CD14-positive monocyte (primary cell): ENCODE data around the gene KCNIP3. TPM values are rescaled to one million over a fixed set of nuclear protein-coding genes. Genes with fewer than 3 reads are reported as not detected.

Source experiments
- DNase-seq, 3 donors: peaks; one replicate each; pipeline ENCODE4 v3.0.0-alpha.2; 2011 to 2022
- H2AFZ ChIP-seq: 2 replicates; pipeline ENCODE4 v1.6.0; 2012; ENCODE audit warnings: mild to moderate bottlenecking, low read depth, low read length, inconsistent platforms; ENCODE audit not compliant: insufficient read depth, poor library complexity, severe bottlenecking
- H3K27ac ChIP-seq, 2 donors: 1 replicate in 1 of 2; 2 replicates in 1 of 2; pipeline ENCODE4 v1.5.1; 2012 to 2013; ENCODE audit warnings: low read length in 2 of 2, control low read depth in 1 of 2, inconsistent platforms in 1 of 2, low read depth in 1 of 2, mild to moderate bottlenecking in 1 of 2
- H3K27me3 ChIP-seq, 2 donors: one replicate each; pipeline versions ENCODE4 v1.6.0 to v1.6.1; 2011 to 2013; ENCODE audit warnings: low read length in 2 of 2; ENCODE audit not compliant: control insufficient read depth in 2 of 2, insufficient read depth in 2 of 2
- H3K36me3 ChIP-seq, 2 donors: replicated peaks in 1 of 2; 1 replicate in 1 of 2; 2 replicates in 1 of 2; pipeline versions ENCODE4 v1.5.1 to v1.6.1; 2012 to 2013; ENCODE audit warnings: low read length in 2 of 2, control low read depth in 1 of 2, inconsistent platforms in 1 of 2, mild to moderate bottlenecking in 1 of 2; ENCODE audit not compliant: insufficient read depth in 2 of 2, control insufficient read depth in 1 of 2
- H3K4me1 ChIP-seq, 2 donors: 1 replicate in 1 of 2; 2 replicates in 1 of 2; pipeline versions ENCODE4 v1.5.1 to v1.6.1; 2012 to 2013; ENCODE audit warnings: low read length in 2 of 2, control low read depth in 1 of 2, inconsistent platforms in 1 of 2, mild to moderate bottlenecking in 1 of 2, moderate library complexity in 1 of 2; ENCODE audit not compliant: insufficient read depth in 2 of 2, control insufficient read depth in 1 of 2
- H3K4me2 ChIP-seq: replicated peaks from 2 replicates; pipeline ENCODE3; 2012; ENCODE audit warnings: low read length, moderate library complexity, mild to moderate bottlenecking; ENCODE audit not compliant: poor library complexity, severe bottlenecking; ENCODE audit errors: extremely low read depth
- H3K4me3 ChIP-seq, 3 experiments: fragments of 200-600 bp in 1 of 3; sonication (generic) in 1 of 3; replicated peaks in 1 of 3; 1 replicate in 2 of 3; 2 replicates in 1 of 3; pipeline ENCODE4 v1.5.1; 2011 to 2013; ENCODE audit warnings: low read length in 3 of 3, mild to moderate bottlenecking in 3 of 3, control low read depth in 2 of 3, low read depth in 2 of 3, inconsistent platforms in 1 of 3, moderate library complexity in 1 of 3
- H3K79me2 ChIP-seq: 2 replicates; pipeline ENCODE4 v1.6.0; 2012; ENCODE audit warnings: mild to moderate bottlenecking, control low read depth, inconsistent platforms, low read length, moderate library complexity; ENCODE audit not compliant: insufficient read depth
- H3K9ac ChIP-seq: 2 replicates; pipeline ENCODE4 v1.6.0; 2017; ENCODE audit warnings: low read length, mild to moderate bottlenecking; ENCODE audit not compliant: insufficient read depth, poor library complexity, severe bottlenecking
- H3K9me3 ChIP-seq, 2 donors: replicated peaks in 1 of 2; 1 replicate in 1 of 2; 2 replicates in 1 of 2; pipeline versions ENCODE4 v1.5.1 to v1.6.1; 2012 to 2013; ENCODE audit warnings: low read length in 2 of 2, control low read depth in 1 of 2; ENCODE audit not compliant: control insufficient read depth in 1 of 2, insufficient read depth in 1 of 2
- H4K20me1 ChIP-seq: 2 replicates; pipeline ENCODE4 v1.6.0; 2012; ENCODE audit warnings: mild to moderate bottlenecking, low read length, control low read depth, moderate library complexity; ENCODE audit not compliant: insufficient read depth
- H3K27ac Mint-ChIP-seq, 7 donors: one replicate each; pipeline ENCODE4 v1.8.0; 2020; ENCODE audit warnings: mild to moderate bottlenecking in 7 of 7, mixed read lengths in 7 of 7, moderate library complexity in 6 of 7, inconsistent platforms in 2 of 7
- H3K27me3 Mint-ChIP-seq, 3 donors: one replicate each; pipeline ENCODE4 v1.8.0; 2021 to 2022; ENCODE audit warnings: low read depth in 3 of 3, mild to moderate bottlenecking in 3 of 3, mixed read lengths in 3 of 3, moderate library complexity in 3 of 3, inconsistent platforms in 1 of 3
- H3K36me3 Mint-ChIP-seq, 2 donors: one replicate each; pipeline ENCODE4 v1.8.0; 2020; ENCODE audit warnings: mixed read lengths in 2 of 2, inconsistent platforms in 1 of 2, mild to moderate bottlenecking in 1 of 2
- H3K4me1 Mint-ChIP-seq: one replicate; pipeline ENCODE4 v1.8.0; 2020; ENCODE audit warnings: mild to moderate bottlenecking, mixed read lengths
- H3K4me3 Mint-ChIP-seq, 2 donors: one replicate each; pipeline ENCODE4 v1.8.0; 2020; ENCODE audit warnings: mild to moderate bottlenecking in 2 of 2, mixed read lengths in 2 of 2, moderate library complexity in 1 of 2
- H3K9me3 Mint-ChIP-seq, 7 donors: one replicate each; pipeline ENCODE4 v1.8.0; 2020 to 2022; ENCODE audit warnings: mixed read lengths in 7 of 7, mild to moderate bottlenecking in 6 of 7, moderate library complexity in 6 of 7, inconsistent platforms in 2 of 7
- WGBS: methylation state at CpG from one replicate; pipeline ENCODE4 v1.1.5; 2013; ENCODE audit warnings: missing lambda C conversion rate; ENCODE audit not compliant: insufficient coverage; 5-methylcytosine and 5-hydroxymethylcytosine counted together
- intact Hi-C, 2 donors: fragments of 100-400 bp; cut with micrococcal nuclease; formaldehyde crosslinking; loops; one replicate each; pipeline versions ENCODE4 v1.15.0 to v1.15.1; 2023
- polyA plus RNA-seq, 3 donors: library from polyadenylated mRNA; depleted of rRNA in 1 of 3; unstranded in 2 of 3; stranded (reverse) in 1 of 3; fragments of 300-500 nt in 2 of 3; fragments of >200 nt in 1 of 3; fragmentation: Illumina TruSeq in 2 of 3; gene quantifications; 1 replicate in 2 of 3; 2 replicates in 1 of 3; pipeline ENCODE4 v1.2.3, GENCODE V29; 2012 to 2021
- TF ChIP-seq, protein P1 (sequence below): fragments of 200-600 bp; IDR thresholded peaks from one replicate; pipeline ENCODE4 v1.8.0; 2022; ENCODE audit warnings: antibody characterized with exemption, mild to moderate bottlenecking

KCNIP3 gene
- polyA plus RNA-seq, 3 donors: not detected

GRCh38 chr2:95366514-95366913 lies 69.4 kb downstream of the KCNIP3 start:
- Mint-ChIP-seq H3K9me3 (peaks cover 0 to 2% (median 0%) of the 10 kb centered on the region in 7 donors), H3K27me3 (peaks cover 5 to 21% (median 6%) of the 10 kb centered on the region in 3 donors), H3K27ac (no peak overlapping the region), H3K4me3 (no peak overlapping the region), H3K36me3 (no peaks in the 10 kb centered on the region), H3K4me1 (no peaks in the 10 kb centered on the region)
- no peaks in the 10 kb centered on the region for H3K4me1 ChIP-seq
- no peak overlapping the region for H3K4me3 ChIP-seq
- no peak overlapping the region for H2AFZ ChIP-seq
- no peak overlapping the region for H3K9ac ChIP-seq
- H3K36me3 ChIP-seq: no peaks in the 10 kb centered on the region
- no peaks in the 10 kb centered on the region for H3K27me3 ChIP-seq
- TF ChIP-seq, protein P1, sequence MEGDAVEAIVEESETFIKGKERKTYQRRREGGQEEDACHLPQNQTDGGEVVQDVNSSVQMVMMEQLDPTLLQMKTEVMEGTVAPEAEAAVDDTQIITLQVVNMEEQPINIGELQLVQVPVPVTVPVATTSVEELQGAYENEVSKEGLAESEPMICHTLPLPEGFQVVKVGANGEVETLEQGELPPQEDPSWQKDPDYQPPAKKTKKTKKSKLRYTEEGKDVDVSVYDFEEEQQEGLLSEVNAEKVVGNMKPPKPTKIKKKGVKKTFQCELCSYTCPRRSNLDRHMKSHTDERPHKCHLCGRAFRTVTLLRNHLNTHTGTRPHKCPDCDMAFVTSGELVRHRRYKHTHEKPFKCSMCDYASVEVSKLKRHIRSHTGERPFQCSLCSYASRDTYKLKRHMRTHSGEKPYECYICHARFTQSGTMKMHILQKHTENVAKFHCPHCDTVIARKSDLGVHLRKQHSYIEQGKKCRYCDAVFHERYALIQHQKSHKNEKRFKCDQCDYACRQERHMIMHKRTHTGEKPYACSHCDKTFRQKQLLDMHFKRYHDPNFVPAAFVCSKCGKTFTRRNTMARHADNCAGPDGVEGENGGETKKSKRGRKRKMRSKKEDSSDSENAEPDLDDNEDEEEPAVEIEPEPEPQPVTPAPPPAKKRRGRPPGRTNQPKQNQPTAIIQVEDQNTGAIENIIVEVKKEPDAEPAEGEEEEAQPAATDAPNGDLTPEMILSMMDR: no peak
- H3K79me2 ChIP-seq: no peaks in the 10 kb centered on the region
- intact Hi-C loops: no loop called here
- no peaks in the 10 kb centered on the region for H3K9me3 ChIP-seq
- WGBS: no CpG with 5 or more reads among the region's 6 CpGs
- H3K4me2 ChIP-seq: no peak overlapping the region
- H4K20me1 ChIP-seq: no peaks in the 10 kb centered on the region
- no peak for DNase-seq
- no peak overlapping the region for H3K27ac ChIP-seq

DNA sequence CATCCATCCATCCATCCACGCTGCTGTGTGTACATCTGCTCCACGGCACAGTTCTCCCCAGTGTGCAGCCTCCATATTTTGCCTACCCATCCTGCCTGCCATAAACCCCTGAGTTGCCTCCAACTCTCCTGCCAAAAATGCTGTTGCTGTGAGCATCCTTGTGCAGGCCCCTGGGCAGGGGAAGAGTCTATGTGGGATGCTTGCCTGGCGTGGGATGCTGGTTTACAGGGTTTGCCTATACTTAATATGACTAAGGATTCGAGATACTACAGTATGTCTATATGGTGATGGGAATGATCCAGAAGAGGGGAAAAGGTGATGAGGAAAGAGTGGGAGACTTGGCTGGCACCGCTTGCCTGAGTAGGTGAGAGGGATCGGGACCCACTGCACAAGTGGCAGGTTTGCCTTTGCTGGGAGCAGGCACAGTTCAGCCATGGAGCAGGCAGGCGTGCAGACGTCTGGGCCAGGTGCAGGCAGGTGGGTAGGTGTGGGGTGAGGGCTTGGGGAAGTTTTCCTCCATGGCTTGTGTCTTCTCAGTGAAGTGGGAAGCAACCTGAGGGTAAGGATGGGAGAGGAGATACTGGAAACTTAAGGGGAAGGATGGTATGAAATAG lies 75.2 kb downstream of the KCNIP3 start:
- Histone ChIP-seq H2AFZ (no peak overlapping the region), H3K4me2 (no peak overlapping the region), H3K27ac (no peak overlapping the region), H4K20me1 (no peaks in the 10 kb centered on the region), H3K27me3 (no peaks in the 10 kb centered on the region), H3K79me2 (no peaks in the 10 kb centered on the region), H3K4me1 (no peaks in the 10 kb centered on the region), H3K9me3 (no peaks in the 10 kb centered on the region), H3K36me3 (no peaks in the 10 kb centered on the region), H3K9ac (no peak overlapping the region), H3K4me3 (no peak overlapping the region)
- H3K4me1 Mint-ChIP-seq: no peaks in the 10 kb centered on the region
- TF ChIP-seq, protein P1: no peak
- WGBS: 96% methylated on average over 5 of the region's 8 CpGs
- no peak overlapping the region for H3K4me3 Mint-ChIP-seq
- no peak overlapping the region for H3K27ac Mint-ChIP-seq
- peaks cover 0 to 3% (median 2%) of the 10 kb centered on the region in 7 donors for H3K9me3 Mint-ChIP-seq
- no peak for DNase-seq
- H3K36me3 Mint-ChIP-seq: no peaks in the 10 kb centered on the region
- intact Hi-C loops: no loop called here
- peaks cover 1 to 19% (median 6%) of the 10 kb centered on the region in 3 donors for H3K27me3 Mint-ChIP-seq
